Activated gamma-delta T cell treated with Interleukin-2 at 50 U/mL for 16 hours (primary cell): ENCODE data around the gene INSR.
A peak's percentile ranks its signal among the peaks of the same experiment; 100 is the strongest.
"Not testable (repeated sequence)": the region's sequence is repeated elsewhere in the genome, so short reads cannot be mapped to it uniquely, and the experiment has no call there.

Experiments
- DNase-seq: peaks from one replicate; pipeline ENCODE4 v3.0.0-alpha.2; 2020

Gene INSR

DNA sequence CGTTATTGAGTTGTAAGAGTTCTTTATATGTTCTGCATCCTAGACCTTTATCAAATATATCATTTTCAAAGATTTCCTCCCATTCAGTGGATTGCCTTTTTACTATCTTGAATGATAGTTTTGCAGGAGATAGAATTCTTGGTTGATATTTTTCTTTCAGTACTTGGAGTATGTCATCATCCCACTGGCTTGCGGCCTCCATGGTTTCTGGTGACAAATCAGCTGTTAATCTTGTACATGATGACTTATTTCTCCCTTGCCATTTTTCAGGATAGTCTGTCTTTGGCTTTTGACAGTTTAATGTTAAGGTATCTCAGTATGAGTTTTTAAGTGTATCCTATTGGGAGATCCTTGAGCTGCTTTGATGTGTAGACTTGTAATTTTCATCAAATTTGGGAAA is 216.2 kb downstream of the INSR start:
- DNase-seq: no peak

DNA sequence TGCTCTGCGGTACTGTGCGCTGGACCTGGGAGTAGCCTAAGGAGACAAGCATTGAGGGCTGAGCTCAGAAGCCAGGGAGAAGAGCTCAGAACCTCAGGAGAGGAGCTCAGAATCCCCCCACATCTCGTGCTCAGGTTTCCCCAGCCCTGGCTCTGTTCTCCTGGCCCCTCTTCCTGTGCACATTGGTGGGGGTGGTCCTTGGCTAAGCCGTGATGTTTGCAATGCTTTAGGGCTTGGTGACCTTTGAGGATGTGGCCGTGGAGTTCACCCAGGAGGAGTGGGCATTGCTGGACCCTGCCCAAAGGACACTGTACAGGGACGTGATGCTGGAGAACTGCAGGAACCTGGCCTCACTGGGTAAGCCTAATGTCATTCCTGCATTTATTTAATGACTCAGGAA is 218.1 kb downstream of the INSR start:
- no peak for DNase-seq

GRCh38 chr19:7074705-7075282 is 219.4 kb downstream of the INSR start:
- no peak for DNase-seq

GRCh38 chr19:7072541-7072940 is 221.7 kb downstream of the INSR start:
- DNase-seq: no peak

DNA sequence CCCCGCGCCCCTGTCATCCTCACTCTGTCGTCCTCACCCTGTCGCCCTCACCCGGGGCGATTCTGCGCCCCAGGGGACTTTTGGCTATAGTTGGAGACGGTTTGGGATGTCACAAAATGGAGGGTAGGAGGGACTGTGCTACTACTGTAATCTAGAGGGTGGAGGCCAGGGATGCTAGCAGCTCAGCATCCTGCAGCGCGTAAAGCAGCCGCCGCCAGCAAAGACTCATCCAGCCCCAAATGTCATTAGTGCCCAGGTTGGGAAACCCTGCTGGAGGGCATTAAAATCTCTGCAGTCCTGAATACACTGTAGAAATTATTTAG is 224.3 kb downstream of the INSR start:
- DNase-seq: no peak

DNA sequence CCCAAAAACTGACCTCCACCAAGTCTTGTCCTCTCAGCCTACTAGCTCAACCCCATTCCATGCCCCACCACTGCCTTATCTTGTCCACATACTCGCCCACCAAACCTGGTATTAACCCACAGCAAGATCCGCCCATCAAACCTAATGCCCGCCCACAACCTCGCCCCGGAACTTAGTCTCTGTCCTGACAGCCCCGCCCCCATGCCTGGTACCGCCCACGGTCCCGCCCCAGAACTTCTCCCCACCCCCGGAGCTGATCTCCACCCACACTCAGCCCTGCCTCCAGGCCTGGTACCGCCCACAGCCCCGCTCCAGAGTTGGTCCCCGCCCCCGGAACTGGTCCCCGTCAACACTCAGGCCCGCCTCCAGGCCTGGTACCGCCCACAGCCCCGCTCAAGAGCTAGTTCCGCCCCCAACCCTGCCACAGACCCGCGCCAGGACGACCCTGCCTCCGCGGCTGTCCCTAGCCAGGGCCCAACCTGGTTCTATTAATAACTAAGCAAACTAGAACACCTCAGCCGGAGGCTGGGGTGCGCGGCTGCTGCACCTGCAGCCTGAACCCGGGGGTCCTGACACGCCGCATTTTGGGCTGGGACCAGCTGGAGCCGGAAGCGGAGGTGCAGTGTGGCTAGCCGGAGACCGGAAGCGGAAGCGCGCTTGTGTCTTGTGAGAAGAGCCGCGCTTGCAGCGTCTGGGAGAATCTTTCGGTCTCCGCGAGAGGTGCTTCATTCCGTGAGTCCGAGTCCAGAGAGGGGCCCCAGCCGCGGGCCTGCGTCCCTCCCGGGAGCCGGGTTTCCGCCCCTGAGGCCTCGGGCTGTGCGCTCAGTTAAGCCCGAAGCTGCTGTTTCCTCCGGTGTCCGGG is 224.9 kb downstream of the INSR start, which contains the start of gene ZNF557:
Gene ZNF557 (plus strand): TSS at position 662 of the 862 bp plus-strand sequence. CDS start 5,372 bp downstream, outside the sequence.
- DNase-seq: peak; percentile 99

DNA sequence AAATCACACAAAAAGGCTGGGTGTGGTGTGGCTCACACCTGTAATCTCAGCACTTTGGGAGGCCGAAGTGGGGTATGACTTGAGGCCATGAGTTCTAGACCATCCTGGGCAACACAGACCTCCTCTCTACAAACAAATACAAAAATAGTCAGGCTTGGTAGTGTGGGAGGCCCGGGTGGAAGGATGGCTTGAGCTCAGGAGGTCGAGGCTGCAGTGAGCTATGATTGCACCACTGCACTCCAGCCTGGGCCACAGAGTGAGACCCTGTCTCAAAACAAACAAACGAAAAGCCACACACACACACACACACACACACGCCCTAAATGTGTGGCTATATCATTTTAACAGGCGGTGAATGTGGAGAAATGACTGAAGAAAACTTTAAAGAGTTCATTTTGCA is 225.6 kb downstream of the INSR start:
- DNase-seq: no peak

GRCh38 chr19:7067716-7068115 is 226.5 kb downstream of the INSR start:
- no peak for DNase-seq

DNA sequence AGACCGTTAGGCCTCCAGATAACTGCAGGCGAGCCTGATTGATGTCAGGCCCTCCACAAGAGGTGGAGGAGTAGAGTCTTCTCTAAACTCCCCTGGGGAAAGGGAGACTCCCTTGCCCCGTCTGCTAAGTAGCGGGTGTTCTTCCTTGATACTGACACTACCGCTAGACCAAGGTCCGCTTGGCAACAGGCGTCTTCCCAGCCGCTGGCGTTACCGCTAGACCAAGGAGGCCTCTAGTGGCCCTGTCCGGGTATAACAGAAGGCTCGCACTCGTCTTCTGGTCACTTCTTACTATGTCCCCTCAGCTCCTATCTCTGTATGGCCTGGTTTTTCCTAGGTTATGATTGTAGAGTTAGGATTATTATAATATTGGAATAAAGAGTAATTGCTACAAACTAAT is 227.1 kb downstream of the INSR start:
- not testable (repeated sequence) for DNase-seq

DNA sequence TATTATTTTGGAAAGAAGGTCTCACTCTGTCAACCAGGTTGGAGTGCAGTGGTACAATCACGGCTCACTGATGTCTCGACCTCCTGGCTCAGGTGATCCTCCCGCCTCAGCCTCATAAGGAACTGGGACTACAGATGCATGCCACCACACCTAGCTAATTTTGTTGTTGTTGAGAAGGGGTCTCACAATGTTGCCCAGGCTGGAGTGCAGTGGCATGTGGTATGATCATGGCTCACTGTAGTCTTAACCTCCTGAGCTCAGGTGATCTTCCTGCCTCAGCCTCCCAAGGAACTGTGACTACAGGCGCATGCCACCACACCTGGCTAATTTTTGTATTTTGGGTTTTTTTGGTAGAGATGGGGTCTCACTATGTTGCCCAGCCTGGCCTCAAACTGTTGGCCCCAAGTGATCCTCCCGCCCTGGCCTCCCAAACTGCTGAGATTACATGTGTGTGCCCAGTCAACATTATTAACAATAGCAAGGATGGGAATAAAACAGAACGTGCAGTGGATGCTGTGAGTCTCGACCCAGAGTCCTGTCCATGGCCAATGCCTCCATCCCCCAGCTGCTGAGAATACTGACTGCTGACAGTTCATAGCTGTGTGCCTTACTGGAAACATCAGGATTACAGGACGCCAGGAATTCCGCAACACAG is 230.3 kb downstream of the INSR start:
- no peak for DNase-seq

GRCh38 chr19:7063339-7063738 is 230.9 kb downstream of the INSR start:
- no peak for DNase-seq
